ENCODE measurements around the gene PDE4DIP. TPM values are rescaled to one million over a fixed set of nuclear protein-coding genes. Genes with fewer than 3 reads are reported as not detected.

PDE4DIP gene
- polyA plus RNA-seq, 1 experiment: 95.8 TPM

Small RNAs within 50 kb of the gene (small RNA-seq; reads per million reads assigned to genes)
- gene RN7SKP88 (ENCODE audit: insufficient read length, low read depth): not detected
- gene RNU2-38P (ENCODE audit: insufficient read length, low read depth): not detected

Other genes with a start within 250 kb of the PDE4DIP start
- 29.5 and 32.6 TPM in 2 replicates for gene NBPF14, start 248.4 kb upstream of the PDE4DIP start, polyA plus RNA-seq (2011; rRNA removed)
- 14.5 and 18.7 TPM in 2 replicates for gene NUDT4B, start 95.7 kb upstream of the PDE4DIP start, polyA plus RNA-seq (2011; rRNA removed)